Measurements from ENCODE around the gene LRATD1. TPM values are rescaled to one million over a fixed set of nuclear protein-coding genes. Genes with fewer than 3 reads are reported as not detected.

The LRATD1 gene
- total RNA-seq, 1 experiment from 2014 or later, result 0.27 TPM

DNA sequence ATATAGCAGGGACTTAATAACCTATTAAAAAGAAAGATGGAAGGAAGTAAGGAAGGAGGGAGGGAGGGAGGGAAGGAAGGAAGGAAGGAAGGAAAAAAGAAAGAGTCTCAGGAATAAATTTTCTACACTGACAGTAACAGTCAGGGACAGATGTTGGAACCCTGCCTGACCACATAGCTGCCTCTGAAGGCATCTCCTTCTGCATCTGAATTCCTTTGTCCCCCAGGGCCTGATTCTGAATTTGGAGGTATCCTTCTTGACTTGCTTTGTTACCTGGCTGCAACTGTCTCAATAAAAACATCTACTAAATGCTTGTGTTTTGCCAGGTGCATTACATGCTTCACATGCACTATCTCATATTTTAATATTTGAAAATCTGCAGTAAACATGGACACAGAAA lies 17.4 kb upstream of the LRATD1 start:
- Mint-ChIP-seq H3K27me3 (ENCODE audit: insufficient read depth, unreplicated experiment) (peaks cover 3% of the 10 kb centered on the region), H3K9me3 (ENCODE audit: unreplicated experiment) (no peaks in the 10 kb centered on the region), H3K27ac (ENCODE audit: unreplicated experiment) (no peak overlapping the region), H3K4me1 (ENCODE audit: low read depth, unreplicated experiment) (no peaks in the 10 kb centered on the region), H3K4me3 (ENCODE audit: unreplicated experiment) (no peak overlapping the region), H3K36me3 (ENCODE audit: insufficient read depth, unreplicated experiment) (no peaks in the 10 kb centered on the region)
- ChIA-PET POLR2A (no interaction called here), CTCF (no interaction called here)
- intact Hi-C loops (cut with micrococcal nuclease; ENCODE audit: unreplicated experiment), result no loop called here
- no peaks in the 10 kb centered on the region for H3K36me3 ChIP-seq (ENCODE audit: control insufficient read depth, insufficient read depth, low read length)
- no peak for DNase-seq
- no peak overlapping the region for H3K4me3 ChIP-seq (ENCODE audit: low read depth, low read length)
- no peaks in the 10 kb centered on the region for H3K4me1 ChIP-seq
- no TSS peak for BruUV-seq (replicated peaks)
- no peaks in the 10 kb centered on the region for H3K9me3 ChIP-seq
- no peaks in the 10 kb centered on the region for H3K27me3 ChIP-seq (replicated peaks; ENCODE audit: control insufficient read depth, insufficient read depth, low read length)
- TF ChIP-seq CTCF (IDR thresholded peaks at IDR 0.05; ENCODE audit: insufficient read depth in 1 of 2, low read depth in 1 of 2, low read length in 1 of 2, severe bottlenecking in 1 of 2, unreplicated experiment in 1 of 2), result no peak

DNA sequence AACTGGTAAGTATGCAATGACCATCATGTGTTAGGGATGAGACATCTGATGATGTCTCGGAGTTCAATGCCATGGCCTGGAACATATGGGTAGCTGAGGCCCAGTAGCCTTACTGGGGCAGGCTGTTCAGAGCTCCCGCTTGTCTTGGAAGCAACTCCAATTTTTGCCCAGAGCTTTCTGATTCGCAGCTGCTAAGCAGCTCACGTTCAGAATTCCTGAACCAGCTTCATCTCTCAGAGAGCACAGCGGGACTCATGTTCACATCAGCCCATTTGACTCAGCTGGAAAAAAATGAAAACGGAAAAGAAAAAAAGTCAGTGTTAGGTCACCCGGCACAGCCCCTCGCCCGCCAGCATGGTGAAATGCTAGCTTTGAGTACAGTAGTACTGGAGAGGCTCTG lies 16.8 kb upstream of the LRATD1 start:
- Histone ChIP-seq H3K4me3 (ENCODE audit: low read depth, low read length) (no peak overlapping the region), H3K4me1 (no peaks in the 10 kb centered on the region), H3K36me3 (ENCODE audit: control insufficient read depth, insufficient read depth, low read length) (no peaks in the 10 kb centered on the region), H3K9me3 (no peaks in the 10 kb centered on the region), H3K27me3 (replicated peaks; ENCODE audit: control insufficient read depth, insufficient read depth, low read length) (no peaks in the 10 kb centered on the region)
- no peak overlapping the region for H3K27ac Mint-ChIP-seq (ENCODE audit: unreplicated experiment)
- no TSS peak for BruUV-seq (replicated peaks)
- ChIA-PET CTCF (no interaction called here), POLR2A (no interaction called here)
- no peaks in the 10 kb centered on the region for H3K4me1 Mint-ChIP-seq (ENCODE audit: low read depth, unreplicated experiment)
- no peaks in the 10 kb centered on the region for H3K36me3 Mint-ChIP-seq (ENCODE audit: insufficient read depth, unreplicated experiment)
- no peak for TF ChIP-seq CTCF (IDR thresholded peaks at IDR 0.05; ENCODE audit: insufficient read depth in 1 of 2, low read depth in 1 of 2, low read length in 1 of 2, severe bottlenecking in 1 of 2, unreplicated experiment in 1 of 2)
- no peak overlapping the region for H3K4me3 Mint-ChIP-seq (ENCODE audit: unreplicated experiment)
- H3K27me3 Mint-ChIP-seq (ENCODE audit: insufficient read depth, unreplicated experiment), result peaks cover 3% of the 10 kb centered on the region
- intact Hi-C loops (cut with micrococcal nuclease; ENCODE audit: unreplicated experiment), result no loop called here
- no peak for DNase-seq
- no peaks in the 10 kb centered on the region for H3K9me3 Mint-ChIP-seq (ENCODE audit: unreplicated experiment)

DNA sequence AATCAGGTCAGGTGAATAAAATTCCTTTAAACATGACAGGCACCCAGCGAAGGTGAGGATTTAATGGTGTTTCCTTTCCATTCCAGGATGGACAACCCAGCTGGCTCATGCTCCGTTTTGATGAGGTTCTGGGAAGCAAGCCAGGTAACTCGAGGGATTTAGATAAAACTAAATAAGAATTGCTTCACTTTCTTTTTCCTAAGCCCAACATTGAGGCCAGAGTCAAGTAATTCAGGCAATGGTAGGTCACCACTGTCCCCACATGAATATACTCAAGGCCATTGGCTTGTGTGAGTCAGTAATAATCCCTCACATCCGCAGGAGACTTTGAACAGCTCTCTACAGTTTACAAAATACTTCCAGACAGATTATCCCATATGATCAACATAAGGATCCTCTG lies 16.2 kb upstream of the LRATD1 start:
- intact Hi-C loops (cut with micrococcal nuclease; ENCODE audit: unreplicated experiment), result no loop called here
- Mint-ChIP-seq H3K27ac (ENCODE audit: unreplicated experiment) (no peak overlapping the region), H3K36me3 (ENCODE audit: insufficient read depth, unreplicated experiment) (no peaks in the 10 kb centered on the region), H3K9me3 (ENCODE audit: unreplicated experiment) (no peaks in the 10 kb centered on the region), H3K4me3 (ENCODE audit: unreplicated experiment) (no peak overlapping the region), H3K4me1 (ENCODE audit: low read depth, unreplicated experiment) (no peaks in the 10 kb centered on the region), H3K27me3 (ENCODE audit: insufficient read depth, unreplicated experiment) (peaks cover 3% of the 10 kb centered on the region)
- no peaks in the 10 kb centered on the region for H3K36me3 ChIP-seq (ENCODE audit: control insufficient read depth, insufficient read depth, low read length)
- DNase-seq, result no peak
- no peaks in the 10 kb centered on the region for H3K27me3 ChIP-seq (replicated peaks; ENCODE audit: control insufficient read depth, insufficient read depth, low read length)
- no TSS peak for BruUV-seq (replicated peaks)
- POLR2A ChIA-PET, result no interaction called here
- H3K4me3 ChIP-seq (ENCODE audit: low read depth, low read length), result no peak overlapping the region
- TF ChIP-seq CTCF (IDR thresholded peaks at IDR 0.05; ENCODE audit: insufficient read depth in 1 of 2, low read depth in 1 of 2, low read length in 1 of 2, severe bottlenecking in 1 of 2, unreplicated experiment in 1 of 2), result no peak
- CTCF ChIA-PET, result no interaction called here
- H3K9me3 ChIP-seq, result no peaks in the 10 kb centered on the region
- no peaks in the 10 kb centered on the region for H3K4me1 ChIP-seq

Measured in Caco-2 (cell line).